HepG2 (cell line): ENCODE results near the gene CNNM1. TPM values are rescaled to one million over a fixed set of nuclear protein-coding genes. Genes with fewer than 3 reads are reported as not detected.

Experiments
- ATAC-seq: fragments of 200-7000 bp; cut with Tn5 transposase; 3 replicates; pipeline ENCODE4 v1.9.1; 2020; ENCODE audit warnings: mild to moderate bottlenecking, moderate library complexity
- BruUV-seq: library from RNA; stranded (reverse); fragments of 400-500 nt; replicated peaks from 2 replicates; lab custom pipeline; 2021; lab: Mats Ljungman, UMichigan
- CTCF ChIA-PET: fragments of 300-600 bp; formaldehyde crosslinking; extraction: SDS; loops from one replicate; lab custom pipeline; 2021; ENCODE audit warnings: low total read pairs, inconsistent platforms, low intra/inter-chr PET ratio; lab: Yijun Ruan, JAX
- POLR2A ChIA-PET: fragments of 350-600 bp; sonication (Branson Sonifier 250); formaldehyde crosslinking; loops from one replicate; lab custom pipeline; 2020; ENCODE audit warnings: antibody characterized with exemption, inconsistent platforms; lab: Yijun Ruan, JAX
- DNase-seq: peaks from one replicate; pipeline ENCODE4 v3.0.0-alpha.2; 2015; ENCODE audit warnings: low spot score
- FAIRE-seq: peaks from 3 replicates; lab custom pipeline; 2011; peaks lifted over from hg19 to GRCh38; lab: Jason Lieb, UNC
- H2AFZ ChIP-seq: one replicate; pipeline ENCODE4 v1.6.1; 2011; ENCODE audit warnings: low read length, inconsistent platforms
- H3K27ac ChIP-seq: fragments of 300-600 bp; 3 replicates; pipeline ENCODE4 v1.8.0; 2011; ENCODE audit warnings: mixed run types, mild to moderate bottlenecking, mixed read lengths, low read length, inconsistent platforms; ENCODE audit not compliant: insufficient read depth; ENCODE audit errors: extremely low read length
- H3K27me3 ChIP-seq, 2 experiments: fragments of 200-600 bp in 1 of 2; 2 replicates in 1 of 2; 3 replicates in 1 of 2; pipeline versions ENCODE4 v1.6.0 to v1.8.0; 2011; ENCODE audit warnings: low read length in 2 of 2, mild to moderate bottlenecking in 2 of 2, moderate library complexity in 2 of 2, inconsistent platforms in 1 of 2; ENCODE audit not compliant: insufficient read depth in 2 of 2, control insufficient read depth in 1 of 2
- H3K36me3 ChIP-seq, 2 experiments: fragments of 200-600 bp in 1 of 2; replicated peaks in 1 of 2; 2 replicates in 1 of 2; 3 replicates in 1 of 2; pipeline versions ENCODE4 v1.5.1 to v1.8.0; 2011; ENCODE audit warnings: low read length in 2 of 2, inconsistent platforms in 1 of 2; ENCODE audit not compliant: insufficient read depth in 2 of 2, control insufficient read depth in 1 of 2
- H3K4me1 ChIP-seq: 2 replicates; pipeline ENCODE4 v1.5.1; 2012; ENCODE audit warnings: low read length, inconsistent platforms; ENCODE audit not compliant: insufficient read depth
- H3K4me2 ChIP-seq: 2 replicates; pipeline ENCODE4 v1.6.0; 2011; ENCODE audit warnings: low read depth, low read length, inconsistent platforms
- H3K4me3 ChIP-seq, 3 experiments: fragments of 200-600 bp in 1 of 3; sonication (generic), shearing (Covaris generic) in 1 of 3; replicated peaks in 1 of 3; 2 replicates each; pipeline ENCODE4 v1.5.1; 2011 to 2016; ENCODE audit warnings: low read length in 3 of 3, inconsistent platforms in 2 of 3, low read depth in 2 of 3, mild to moderate bottlenecking in 2 of 3, control low read depth in 1 of 3, mixed read lengths in 1 of 3; ENCODE audit not compliant: insufficient read depth in 1 of 3
- H3K79me2 ChIP-seq: one replicate; pipeline ENCODE4 v1.6.1; 2011; ENCODE audit warnings: low read length, inconsistent platforms; ENCODE audit not compliant: insufficient read depth
- H3K9ac ChIP-seq: 2 replicates; pipeline ENCODE4 v1.6.0; 2011; ENCODE audit warnings: mild to moderate bottlenecking, low read depth, low read length, inconsistent platforms; ENCODE audit not compliant: insufficient read depth
- H3K9me3 ChIP-seq: 2 replicates; pipeline ENCODE4 v1.5.1; 2012; ENCODE audit warnings: mild to moderate bottlenecking, low read length
- H4K20me1 ChIP-seq: 2 replicates; pipeline ENCODE4 v1.6.0; 2011; ENCODE audit warnings: inconsistent platforms, mild to moderate bottlenecking, low read length, moderate library complexity; ENCODE audit not compliant: insufficient read depth
- ATF7 ChIP-seq, 2 experiments: fragments of 450-650 bp in 1 of 2; sonication (generic) in 1 of 2; formaldehyde crosslinking in 1 of 2; IDR thresholded peaks; 2 replicates each; pipeline versions ENCODE4 v1.4.0 to v1.6.1; 2016 to 2020; ENCODE audit warnings: antibody characterized with exemption in 1 of 2, mild to moderate bottlenecking in 1 of 2, missing genetic modification reagents in 1 of 2
- CC2D1A ChIP-seq: sonication (generic); formaldehyde crosslinking; IDR thresholded peaks from 2 replicates; pipeline ENCODE4 v1.8.1; 2023; ENCODE audit warnings: mild to moderate bottlenecking, missing genetic modification reagents
- HOXA5 ChIP-seq: sonication (generic); formaldehyde crosslinking; IDR thresholded peaks from 2 replicates; pipeline ENCODE4 v1.4.0; 2020; ENCODE audit warnings: missing genetic modification reagents
- JUND ChIP-seq: sonication (generic); formaldehyde crosslinking; IDR thresholded peaks from 2 replicates; pipeline ENCODE4 v1.8.0; 2022; ENCODE audit warnings: mild to moderate bottlenecking, missing genetic modification reagents
- MED13 ChIP-seq: sonication (generic); formaldehyde crosslinking; IDR thresholded peaks from 2 replicates; pipeline ENCODE4 v1.5.0; 2020; ENCODE audit warnings: missing genetic modification reagents
- NBN ChIP-seq: fragments of 450-650 bp; conservative IDR thresholded peaks from 2 replicates; pipeline ENCODE4 v1.6.1; 2017
- SNRNP70 ChIP-seq: fragments of 200-400 bp; formaldehyde crosslinking; IDR thresholded peaks from 2 replicates; pipeline ENCODE4 v1.6.1; 2017; ENCODE audit warnings: mild to moderate bottlenecking, low read depth, low read length, moderate library complexity
- SOX6 ChIP-seq, 2 experiments: fragments of 450-650 bp in 1 of 2; sonication (generic) in 1 of 2; formaldehyde crosslinking in 1 of 2; IDR thresholded peaks; 2 replicates each; pipeline versions ENCODE4 v1.4.0 to v1.6.1; 2017 to 2020; ENCODE audit warnings: antibody characterized with exemption in 1 of 2, mild to moderate bottlenecking in 1 of 2, missing genetic modification reagents in 1 of 2
- USF2 ChIP-seq, 2 experiments: sonication (generic) in 1 of 2; formaldehyde crosslinking in 1 of 2; IDR thresholded peaks; 2 replicates each; pipeline versions ENCODE4 v1.5.1 to v1.6.1; 2011 to 2020; ENCODE audit warnings: borderline replicate concordance in 1 of 2, low read depth in 1 of 2, low read length in 1 of 2, mild to moderate bottlenecking in 1 of 2, missing genetic modification reagents in 1 of 2, moderate library complexity in 1 of 2
- ZBTB4 ChIP-seq: sonication (generic); formaldehyde crosslinking; IDR thresholded peaks from 2 replicates; pipeline ENCODE4 v1.4.0; 2020; ENCODE audit warnings: missing genetic modification reagents, mild to moderate bottlenecking, borderline replicate concordance
- ZMYM2 ChIP-seq: sonication (generic); formaldehyde crosslinking; IDR thresholded peaks from 2 replicates; pipeline ENCODE4 v1.8.0; 2022; ENCODE audit warnings: mild to moderate bottlenecking, missing genetic modification reagents
- ZNF317 ChIP-seq: sonication (generic); formaldehyde crosslinking; IDR thresholded peaks from 2 replicates; pipeline ENCODE4 v1.5.0; 2020; ENCODE audit warnings: mild to moderate bottlenecking, missing genetic modification reagents
- ZNF749 ChIP-seq: sonication (generic); formaldehyde crosslinking; IDR thresholded peaks from 2 replicates; pipeline ENCODE4 v1.8.0; 2022; ENCODE audit warnings: mild to moderate bottlenecking, missing genetic modification reagents, moderate library complexity, borderline replicate concordance
- WGBS: methylation state at CpG from one replicate; pipeline ENCODE4 v1.1.6; 2017; ENCODE audit warnings: low lambda C conversion rate; 5-methylcytosine and 5-hydroxymethylcytosine counted together
- in situ Hi-C: cut with HindIII; loops from 2 replicates; pipeline ENCODE4 v1.10.0; 2017; ENCODE audit warnings: low pct_unique_long_range_greater_than_20kb; ENCODE audit not compliant: extremely low pct_ligation_motif_present
- intact Hi-C: fragments of 100-400 bp; cut with micrococcal nuclease; formaldehyde crosslinking; loops from one replicate; pipeline ENCODE4 v1.10.0; 2022; ENCODE audit not compliant: unreplicated experiment
- polyA plus RNA-seq, 8 experiments: library from polyadenylated mRNA; depleted of rRNA in 3 of 8; stranded (reverse) in 7 of 8; unstranded in 1 of 8; fragments of >200 nt; fragmentation: Illumina TruSeq in 4 of 8; extraction: Trizol in 4 of 8; gene quantifications; 2 replicates each; pipeline versions ENCODE4 v1.2.1 to v1.2.3, GENCODE V29; 2011 to 2016; ENCODE audit warnings: low read depth in 4 of 8, missing spikeins in 1 of 8, mixed read lengths in 1 of 8; ENCODE audit not compliant: insufficient read depth in 1 of 8
- total RNA-seq, 5 experiments: library from RNA; depleted of rRNA; stranded (reverse); fragments of >200 nt; fragmentation: Illumina TruSeq; extraction: Trizol; gene quantifications; 2 replicates each; pipeline ENCODE4 v1.2.3, GENCODE V29; 2016; ENCODE audit warnings: low read depth in 1 of 5

The CNNM1 gene
- total and polyA plus RNA-seq, 2 of the 13 experiments (the other 11 are each of a cell fraction or from before 2014, with no cell fraction given) = 4.3 to 9.6 TPM

DNA sequence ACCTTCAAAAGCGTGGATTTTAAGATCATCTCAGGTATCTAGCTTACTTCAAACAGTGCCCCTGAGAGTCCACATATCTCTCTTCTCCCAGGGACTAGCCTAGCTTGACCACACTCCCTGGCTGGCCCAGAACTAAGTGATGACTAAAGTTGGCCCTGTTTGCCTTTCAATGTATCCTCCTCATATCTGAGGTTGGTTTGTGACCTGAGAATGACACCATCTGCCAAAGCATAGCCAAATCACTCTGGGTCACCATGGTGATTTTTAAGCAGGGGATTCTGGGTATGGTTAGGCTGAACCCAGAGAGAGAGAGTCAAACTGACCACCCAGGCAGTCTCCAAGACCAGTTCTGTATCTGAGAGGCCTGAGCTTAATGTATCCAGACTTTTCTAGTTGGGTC, 16.2 kb downstream of the CNNM1 start:
- H3K9ac ChIP-seq = no peak overlapping the region
- FAIRE-seq = no peak
- in situ Hi-C loops = no loop called here

DNA sequence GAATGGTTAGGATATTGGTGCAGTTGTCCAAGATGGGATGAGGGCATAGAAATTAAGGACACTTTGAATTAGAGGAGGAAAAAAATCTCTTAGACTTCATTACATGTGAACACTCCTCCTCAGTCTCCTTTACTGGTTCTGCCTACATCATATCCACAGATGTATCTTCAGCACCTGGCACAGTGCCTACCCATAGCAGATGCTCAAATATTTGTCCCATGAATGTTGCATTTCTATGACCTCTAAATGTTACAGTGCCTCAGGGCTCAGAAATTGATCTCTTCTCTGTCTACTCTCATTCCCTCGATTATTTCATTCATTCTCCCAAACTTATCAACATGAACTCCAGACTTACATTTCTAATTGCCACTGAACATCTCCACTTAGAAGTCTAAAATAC, 17.1 kb downstream of the CNNM1 start:
- ChIA-PET POLR2A (no interaction called here), CTCF (no interaction called here)
- no peaks in the 10 kb centered on the region for H4K20me1 ChIP-seq
- no peaks in the 10 kb centered on the region for H3K27me3 ChIP-seq
- no peak for FAIRE-seq
- no peak overlapping the region for H3K4me2 ChIP-seq
- no peak for ATAC-seq
- DNase-seq = no peak
- no peaks in the 10 kb centered on the region for H3K36me3 ChIP-seq
- no peaks in the 10 kb centered on the region for H3K4me1 ChIP-seq
- H3K4me3 ChIP-seq = no peak overlapping the region
- H3K79me2 ChIP-seq = no peaks in the 10 kb centered on the region
- in situ Hi-C loops = no loop called here
- intact Hi-C loops = no loop called here
- WGBS = 46% methylated on average over 1 of the region's 1 CpG
- H2AFZ ChIP-seq = no peak overlapping the region
- BruUV-seq = no TSS peak
- no peak overlapping the region for H3K9ac ChIP-seq
- no peak overlapping the region for H3K27ac ChIP-seq
- no peaks in the 10 kb centered on the region for H3K9me3 ChIP-seq
- TF ChIP-seq CC2D1A (no peak), ZBTB4 (no peak), ZNF749 (CRISPR knock-in tag) (no peak), SNRNP70 (no peak), HOXA5 (CRISPR knock-in tag) (no peak)

More for the DNA sequence above, 16.2 kb downstream of the CNNM1 start:
- DNase-seq (no peak), ATAC-seq (no peak)
- H3K36me3 ChIP-seq = no peaks in the 10 kb centered on the region
- CTCF ChIA-PET = no interaction called here
- POLR2A ChIA-PET = no interaction called here
- H3K27me3 ChIP-seq = no peaks in the 10 kb centered on the region
- H3K79me2 ChIP-seq = no peaks in the 10 kb centered on the region
- H3K4me1 ChIP-seq = no peaks in the 10 kb centered on the region
- intact Hi-C loops = no loop called here
- H3K4me3 ChIP-seq = no peak overlapping the region
- H4K20me1 ChIP-seq = no peaks in the 10 kb centered on the region
- H3K4me2 ChIP-seq = no peak overlapping the region
- H3K27ac ChIP-seq = no peak overlapping the region
- no peak overlapping the region for H2AFZ ChIP-seq
- TF ChIP-seq MED13 (CRISPR knock-in tag) (no peak), ATF7 (IDR thresholded peaks at IDR 0.05) (no peak), ATF7 (CRISPR knock-in tag; IDR thresholded peaks at IDR 0.05) (no peak), NBN (no peak), ZMYM2 (CRISPR knock-in tag) (no peak), USF2 (IDR thresholded peaks at IDR 0.05; ENCODE audit: low read depth, low read length) (no peak), USF2 (CRISPR knock-in tag; IDR thresholded peaks at IDR 0.05; ENCODE audit: borderline replicate concordance) (no peak), ZNF317 (CRISPR knock-in tag) (no peak), SOX6 (IDR thresholded peaks at IDR 0.05) (no peak), SOX6 (CRISPR knock-in tag; IDR thresholded peaks at IDR 0.05) (no peak), JUND (no peak)
- no peaks in the 10 kb centered on the region for H3K9me3 ChIP-seq
- WGBS = 86% methylated on average over 1 of the region's 1 CpG
- BruUV-seq = no TSS peak
